Measurements from ENCODE around the gene VPS8. TPM values are rescaled to one million over a fixed set of nuclear protein-coding genes. Genes with fewer than 3 reads are reported as not detected.
A peak's percentile ranks its signal among the peaks of the same experiment; 100 is the strongest.

Gene VPS8
- total and polyA plus RNA-seq, 2 of the 13 experiments (the other 11 are each of a cell fraction or from before 2014, with no cell fraction given): 14.2 to 35.1 TPM

- TF ChIP-seq ETS1 (CRISPR knock-in tag; IDR thresholded peaks at IDR 0.05) (no peak), MIXL1 (CRISPR knock-in tag; IDR thresholded peaks at IDR 0.05) (peak; percentile 51; the same call in 1 of the 2 replicates), MED13 (CRISPR knock-in tag; IDR thresholded peaks at IDR 0.05) (no peak), ZBTB44 (CRISPR knock-in tag; IDR thresholded peaks at IDR 0.05) (no peak), MLLT10 (CRISPR knock-in tag; IDR thresholded peaks at IDR 0.05) (no peak), TCF7L2 (IDR thresholded peaks at IDR 0.05; ENCODE audit: low read depth, low read length) (no peak), U2AF1 (optimal IDR thresholded peaks at IDR 0.05; ENCODE audit: low read depth, low read length) (no peak), BCL6 (CRISPR knock-in tag; IDR thresholded peaks at IDR 0.05) (no peak), MXD4 (CRISPR knock-in tag; IDR thresholded peaks at IDR 0.05) (no peak; the same call in 1 of the 2 replicates), TBP (CRISPR knock-in tag; IDR thresholded peaks at IDR 0.05) (no peak), FOXO1 (CRISPR knock-in tag; IDR thresholded peaks at IDR 0.05) (peak; percentile 63), ZNF530 (CRISPR knock-in tag; IDR thresholded peaks at IDR 0.05; ENCODE audit: low read depth) (no peak), FOSL1 (CRISPR knock-in tag; IDR thresholded peaks at IDR 0.05; ENCODE audit: borderline replicate concordance) (no peak), MYPOP (CRISPR knock-in tag; IDR thresholded peaks at IDR 0.05) (0 out of 2 replicates have a peak, but pooled peaks have one; percentile 9), ZNF24 (IDR thresholded peaks at IDR 0.05) (no peak)
These were observed at the start of gene VPS8 (continued) for GRCh38 chr3:184811999-184812661.

All from HepG2 (cell line).